GM23338 (cell line): Measurements from ENCODE around the gene TSR1.

Source experiments
- CREB1 ChIP-seq: fragments of 250-450 bp; sonication (Bioruptor Pico); IDR thresholded peaks from 2 replicates; pipeline ENCODE4 v1.5.0; 2020; ENCODE audit warnings: low read depth, mild to moderate bottlenecking, moderate library complexity
- CTCF ChIP-seq, 2 experiments: fragments of 200-600 bp in 1 of 2; sonication (generic) in 1 of 2; conservative IDR thresholded peaks; 2 replicates each; pipeline versions ENCODE4 v1.5.1 to v1.6.1; 2016 to 2017; ENCODE audit warnings: antibody characterized with exemption in 2 of 2, low read depth in 2 of 2, mild to moderate bottlenecking in 2 of 2, moderate library complexity in 1 of 2
- ETS1 ChIP-seq: IDR thresholded peaks from 2 replicates; pipeline ENCODE4 v1.6.1; 2016; ENCODE audit warnings: antibody characterized with exemption
- EZH2 ChIP-seq: fragments of 200-600 bp; sonication (generic); IDR thresholded peaks from one replicate; pipeline ENCODE4 v1.8.0; 2017; ENCODE audit warnings: antibody characterized with exemption, mild to moderate bottlenecking, low read depth; ENCODE audit not compliant: unreplicated experiment
- EZH2phosphoT487 ChIP-seq: fragments of 200-600 bp; sonication (generic); IDR thresholded peaks from one replicate; pipeline ENCODE4 v1.8.1; 2018; ENCODE audit warnings: antibody characterized with exemption; ENCODE audit not compliant: unreplicated experiment
- JUNB ChIP-seq: IDR thresholded peaks from one replicate; pipeline ENCODE4 v1.6.1; 2016; ENCODE audit warnings: antibody characterized with exemption; ENCODE audit not compliant: unreplicated experiment
- NANOG ChIP-seq: IDR thresholded peaks from 2 replicates; pipeline ENCODE4 v1.6.1; 2016; ENCODE audit warnings: antibody characterized with exemption, borderline replicate concordance
- POLR2AphosphoS5 ChIP-seq: IDR thresholded peaks from 2 replicates; pipeline ENCODE4 v1.6.1; 2016; ENCODE audit warnings: antibody characterized with exemption, low read depth
- REST ChIP-seq: IDR thresholded peaks from one replicate; pipeline ENCODE4 v1.6.1; 2018; ENCODE audit warnings: antibody characterized with exemption; ENCODE audit not compliant: unreplicated experiment
- STAT1 ChIP-seq: IDR thresholded peaks from one replicate; pipeline ENCODE4 v1.6.1; 2016; ENCODE audit warnings: antibody characterized with exemption; ENCODE audit not compliant: unreplicated experiment
- ZNF114 ChIP-seq: fragments of 250-450 bp; sonication (Bioruptor Pico); IDR thresholded peaks from 2 replicates; pipeline ENCODE4 v1.5.0; 2020; ENCODE audit warnings: mild to moderate bottlenecking, moderate library complexity
- ZNF331 ChIP-seq: fragments of 250-450 bp; sonication (Bioruptor Pico); IDR thresholded peaks from 2 replicates; pipeline ENCODE4 v1.5.0; 2020; ENCODE audit warnings: low read depth, mild to moderate bottlenecking, moderate library complexity
- ZNF462 ChIP-seq: fragments of 250-450 bp; sonication (Bioruptor Pico); IDR thresholded peaks from 2 replicates; pipeline ENCODE4 v1.5.0; 2020; ENCODE audit warnings: mild to moderate bottlenecking, moderate library complexity

- TF ChIP-seq CTCF (conservative IDR thresholded peaks at IDR 0.05; ENCODE audit: low read depth in 2 of 2) (no peak), POLR2AphosphoS5 (no peak; the same call in 1 of the 2 replicates), EZH2phosphoT487 (no peak), REST (no peak), EZH2 (no peak), STAT1 (no peak), ETS1 (no peak), CREB1 (CRISPR knock-in tag) (peak; percentile 32; the same call in 1 of the 2 replicates), JUNB (no peak), NANOG (no peak), ZNF114 (CRISPR knock-in tag) (no peak), ZNF462 (no peak), ZNF331 (CRISPR knock-in tag) (no peak)
Observed at GRCh38 chr17:2337544-2338314, 1.5 kb upstream of the TSR1 start.
